ENCODE measurements around the gene LRRC42. TPM values are rescaled to one million over a fixed set of nuclear protein-coding genes. Genes with fewer than 3 reads are reported as not detected.

Gene LRRC42
- polyA plus RNA-seq, 2 of the 4 experiments (the other 2 are of a cell fraction) = 29.7 to 35.1 TPM

- TF ChIP-seq FOXS1 (CRISPR knock-in tag; IDR thresholded peaks at IDR 0.05) (no peak), PHF8 (IDR thresholded peaks at IDR 0.05; ENCODE audit: borderline replicate concordance, low read depth) (peak; percentile 45; the same call in 1 of the 2 replicates)
These were observed at the start of gene LRRC42 (continued) for GRCh38 chr1:53946252-53947171.

- peaks cover 19% of the 10 kb centered on the region; the same call in 2 of the 3 replicates for H3K4me1 ChIP-seq
- TF ChIP-seq CTCF (IDR thresholded peaks at IDR 0.05) (no peak), SREBF2 (IDR thresholded peaks at IDR 0.05) (no peak), MAX (IDR thresholded peaks at IDR 0.05) (no peak), HDAC2 (IDR thresholded peaks at IDR 0.05) (no peak), EHMT2 (IDR thresholded peaks at IDR 0.05; ENCODE audit: low read depth) (no peak), FOXS1 (CRISPR knock-in tag; IDR thresholded peaks at IDR 0.05) (no peak)
- CTCF ChIA-PET = interaction anchor here (1.2 kb wide), 1 partner anchor 36 kb away, joined by 3 read pairs; no protein-coding TSS in a partner anchor
- H3K4me2 ChIP-seq = 0 out of 3 replicates have a peak overlapping the region, but pooled peaks have one; percentile 21
- H3K4me3 ChIP-seq = no peak overlapping the region
- no peak for ATAC-seq
- DNase-seq (ENCODE audit: low read depth in 1 of 2, low spot score in 1 of 2) = no peak
- peak overlapping the region in 1 of 2 experiments; percentile 35; a peak in 1 of 6 replicates for H3K27ac ChIP-seq
- POLR2A ChIA-PET = no interaction called here
- no peaks in the 10 kb centered on the region for H3K9me3 ChIP-seq
- FAIRE-seq = no peak
- 77% methylated on average over 2 of the region's 2 CpGs for WGBS (ENCODE audit: missing lambda C conversion rate)
These were observed 49.4 kb upstream of the LRRC42 start for GRCh38 chr1:53896635-53897229.

GRCh38 chr1:53899206-53899628 lies 46.9 kb upstream of the LRRC42 start:
- Histone ChIP-seq H3K27ac (no peak overlapping the region), H3K9me3 (no peaks in the 10 kb centered on the region), H3K4me1 (peaks cover 19% of the 10 kb centered on the region; the same call in 2 of the 3 replicates), H3K4me2 (peak overlapping the region; percentile 5; the same call in 1 of the 3 replicates), H3K4me3 (no peak overlapping the region)
- DNase-seq (ENCODE audit: low read depth in 1 of 2, low spot score in 1 of 2) (no peak), FAIRE-seq (no peak), ATAC-seq (peak in 1 of 2 experiments; percentile 25; a peak in 1 of 6 replicates)
- CTCF ChIA-PET = interaction anchor here (1.2 to 2.5 kb wide), 2 partner anchors 20 to 60 kb away, joined by 4 to 11 read pairs; no protein-coding TSS in a partner anchor
- no peak for TF ChIP-seq BHLHE40 (IDR thresholded peaks at IDR 0.05; ENCODE audit: low read depth, low read length)
- no peak for TF ChIP-seq JUNB (IDR thresholded peaks at IDR 0.05)
- no peak for TF ChIP-seq HES2 (IDR thresholded peaks at IDR 0.05)
- TF ChIP-seq PBX3 (IDR thresholded peaks at IDR 0.05) = no peak
- TF ChIP-seq E2F6 (IDR thresholded peaks at IDR 0.05; ENCODE audit: borderline replicate concordance, low read depth) = no peak
- no peak for TF ChIP-seq ELK1 (IDR thresholded peaks at IDR 0.05; ENCODE audit: low read depth, low read length)
- no peak for TF ChIP-seq CHD4 (IDR thresholded peaks at IDR 0.05; ENCODE audit: borderline replicate concordance)
- no peak for TF ChIP-seq FOSB (CRISPR knock-in tag; IDR thresholded peaks at IDR 0.05)
- no peak for TF ChIP-seq TFCP2L1 (CRISPR knock-in tag; IDR thresholded peaks at IDR 0.05)
- no peak for TF ChIP-seq REST (IDR thresholded peaks at IDR 0.05)
- TF ChIP-seq CBX8 (IDR thresholded peaks at IDR 0.05) = no peak
- no peak for TF ChIP-seq KDM1A (IDR thresholded peaks at IDR 0.05; ENCODE audit: low read depth)
- WGBS (ENCODE audit: missing lambda C conversion rate) = 15% methylated on average over 2 of the region's 2 CpGs
- POLR2A ChIA-PET = no interaction called here

Measured in A549 (cell line).